ENCODE results near the gene CHAT.

CHAT gene

DNA sequence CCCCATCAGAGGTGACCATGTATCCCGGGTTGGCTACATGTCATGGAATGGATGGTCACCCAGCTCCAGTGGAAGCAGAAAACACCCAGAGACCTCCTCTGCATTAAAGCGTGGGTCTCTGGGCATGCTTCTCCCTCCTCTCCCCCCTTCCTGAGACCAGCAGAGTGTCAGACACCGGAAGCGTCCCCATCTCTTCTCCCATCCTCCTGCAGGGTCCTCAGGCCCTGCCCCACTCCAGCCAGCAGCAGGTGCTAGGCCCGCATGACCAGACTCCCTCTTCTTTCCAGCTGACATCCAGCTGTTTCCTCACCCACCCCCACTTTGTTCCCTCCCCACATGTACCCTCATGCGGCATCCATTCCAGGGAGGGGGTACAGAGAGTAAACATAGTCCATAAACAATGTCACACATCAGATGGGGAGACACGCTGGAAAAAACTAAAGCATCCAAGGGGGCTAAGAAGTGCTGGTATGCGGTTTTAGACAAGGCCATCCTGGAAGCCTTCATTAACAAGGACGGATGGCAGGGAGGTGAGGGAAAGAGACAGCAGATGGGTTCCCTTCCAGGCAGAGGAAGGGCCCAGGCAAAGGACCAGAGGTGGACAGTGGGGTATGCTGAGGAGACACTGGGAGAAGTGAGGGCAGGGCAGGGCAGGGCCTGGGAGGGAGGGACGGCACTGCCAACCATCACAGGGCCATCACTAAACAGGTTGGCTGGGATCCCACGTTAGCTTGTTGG, 16.2 kb upstream of the CHAT start:
- DNase-seq = no peak

DNA sequence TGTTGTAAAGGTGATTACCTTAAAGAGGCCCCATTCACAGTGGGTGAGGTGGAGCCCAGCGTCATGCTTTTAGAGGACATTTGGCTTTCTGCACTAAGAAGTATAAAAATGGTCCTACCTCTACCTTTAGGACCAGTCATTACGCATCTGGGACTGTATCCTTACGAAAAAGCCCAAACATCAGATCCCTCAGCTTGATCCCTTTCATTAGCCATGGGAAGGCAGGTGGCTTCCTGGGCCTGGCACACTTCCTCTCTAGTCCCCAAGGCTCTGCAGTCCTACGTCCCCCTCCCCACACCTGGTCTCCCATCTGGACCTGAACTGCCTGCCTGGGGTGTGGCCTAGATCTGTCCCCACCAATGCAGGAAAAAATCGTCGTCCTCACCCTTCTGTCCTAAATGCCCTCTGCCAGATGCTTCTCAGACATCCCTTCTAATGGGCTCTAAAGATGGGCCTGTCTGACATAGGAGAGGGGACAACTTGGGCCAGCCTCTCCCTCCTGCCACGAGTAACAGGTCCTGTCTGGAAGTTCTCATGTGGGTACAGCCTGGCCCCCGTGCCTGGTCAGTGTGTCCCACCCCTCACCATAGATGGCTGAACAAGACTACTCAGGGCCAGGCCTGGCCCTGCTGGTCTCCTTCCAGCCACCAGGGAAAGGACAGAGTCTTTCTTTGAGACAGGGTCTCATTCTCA, 15.5 kb upstream of the CHAT start:
- DNase-seq = no peak

DNA sequence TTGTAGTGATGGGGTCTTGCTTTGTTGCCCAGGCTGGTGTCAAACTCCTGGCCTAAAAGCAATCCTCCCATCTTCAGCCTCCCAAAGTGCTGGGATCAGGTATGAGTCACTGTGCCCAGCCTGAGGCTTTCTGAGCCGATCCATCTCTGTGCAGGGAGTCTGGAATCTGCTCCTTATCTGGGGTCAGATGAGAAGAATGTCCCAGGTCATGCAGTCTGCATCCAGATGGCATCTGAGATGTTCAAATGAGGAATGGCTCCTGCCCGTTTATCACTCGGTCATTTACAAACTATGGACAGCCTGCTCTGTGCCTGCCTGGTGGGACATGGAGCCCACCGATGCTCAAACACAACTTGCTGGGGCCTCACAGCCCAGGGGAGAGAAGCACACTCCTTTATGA, 14.9 kb upstream of the CHAT start:
- no peak for DNase-seq

DNA sequence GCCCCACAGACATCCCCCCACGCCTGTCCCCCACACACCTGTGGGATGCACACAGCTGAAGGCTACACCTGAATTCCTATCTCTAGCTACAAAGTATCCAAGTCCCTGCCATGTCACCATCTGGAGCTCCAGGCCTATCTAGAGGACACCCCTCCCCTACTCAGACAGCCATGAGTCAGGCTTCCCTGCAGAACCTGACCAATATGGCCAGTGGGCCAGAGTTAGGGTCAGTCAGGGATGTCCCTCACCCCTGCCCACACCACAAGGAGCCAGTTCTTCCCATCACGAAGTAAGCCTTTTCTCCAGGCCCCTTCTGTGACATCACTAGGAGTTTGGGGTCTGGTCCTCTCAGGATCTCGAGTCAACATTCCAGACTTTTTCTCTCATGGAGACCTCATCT, 14.3 kb upstream of the CHAT start:
- DNase-seq = no peak

DNA sequence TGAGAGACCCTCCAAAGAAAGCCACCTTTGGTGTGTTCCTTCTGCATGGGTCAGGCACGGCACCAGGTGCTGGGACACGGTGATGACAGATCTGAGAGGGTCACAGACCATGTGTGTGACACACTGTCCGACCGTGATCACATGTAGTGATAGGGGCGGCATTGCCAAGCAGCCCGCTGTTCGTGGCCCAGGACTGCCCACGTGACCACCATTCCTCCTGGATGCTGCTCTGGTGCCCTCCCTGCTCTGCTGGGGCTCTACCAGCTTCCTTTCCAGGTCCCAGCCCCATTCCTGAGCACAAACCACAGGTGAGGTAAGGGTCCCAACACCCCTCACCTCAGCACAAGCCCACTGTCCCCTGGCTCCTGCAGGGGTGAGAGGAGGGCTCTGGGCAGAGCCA, 13.8 kb upstream of the CHAT start:
- DNase-seq = no peak

DNA sequence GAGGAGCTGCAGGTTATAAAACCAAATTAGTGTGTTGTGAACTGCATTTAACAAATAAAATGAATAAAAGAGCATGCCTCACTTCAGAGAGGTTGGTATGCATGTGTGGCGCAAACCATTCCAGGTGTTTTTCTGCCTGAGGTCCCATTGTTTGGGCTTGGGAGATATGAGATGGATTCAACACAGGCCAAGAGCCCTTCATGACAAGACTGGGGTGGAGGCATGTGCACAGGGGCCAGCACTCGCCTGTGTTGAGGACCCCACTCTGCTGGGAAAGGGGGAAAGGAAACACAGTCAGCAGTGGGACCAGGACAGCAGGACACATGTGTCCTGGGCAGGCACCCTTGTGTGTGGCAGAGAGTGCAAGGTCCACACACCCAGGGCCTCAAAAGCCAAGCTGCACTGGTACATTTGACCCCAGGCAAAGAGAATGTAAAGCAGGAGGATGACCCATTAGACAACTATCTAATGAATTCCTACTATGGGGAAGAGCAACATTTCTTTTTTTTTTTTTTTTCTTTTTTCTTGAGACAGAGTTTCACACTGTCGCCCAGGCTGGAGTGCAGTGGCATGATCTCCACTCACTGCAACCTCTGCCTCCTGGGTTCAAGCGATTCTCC, 12.9 kb upstream of the CHAT start:
- DNase-seq = no peak

DNA sequence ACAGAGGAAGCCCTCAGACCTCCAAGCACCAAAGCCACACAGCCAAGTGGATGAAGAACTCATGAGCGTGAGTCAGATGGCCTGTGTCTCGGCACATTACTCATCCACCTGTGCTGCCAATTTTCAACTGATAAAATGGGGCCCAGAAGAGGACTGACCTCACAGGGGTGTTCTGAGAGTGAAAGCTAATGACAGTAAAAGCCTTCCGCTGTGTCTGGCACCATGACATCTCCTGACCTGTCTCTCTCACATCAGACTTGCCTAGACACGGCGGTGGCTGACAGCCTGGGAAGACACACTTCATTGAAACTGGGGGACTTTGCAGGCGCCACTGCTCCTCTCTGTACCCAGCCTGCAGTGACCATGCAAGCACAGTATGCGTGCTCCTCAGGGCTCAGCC, 12.0 kb upstream of the CHAT start:
- DNase-seq = no peak

DNA sequence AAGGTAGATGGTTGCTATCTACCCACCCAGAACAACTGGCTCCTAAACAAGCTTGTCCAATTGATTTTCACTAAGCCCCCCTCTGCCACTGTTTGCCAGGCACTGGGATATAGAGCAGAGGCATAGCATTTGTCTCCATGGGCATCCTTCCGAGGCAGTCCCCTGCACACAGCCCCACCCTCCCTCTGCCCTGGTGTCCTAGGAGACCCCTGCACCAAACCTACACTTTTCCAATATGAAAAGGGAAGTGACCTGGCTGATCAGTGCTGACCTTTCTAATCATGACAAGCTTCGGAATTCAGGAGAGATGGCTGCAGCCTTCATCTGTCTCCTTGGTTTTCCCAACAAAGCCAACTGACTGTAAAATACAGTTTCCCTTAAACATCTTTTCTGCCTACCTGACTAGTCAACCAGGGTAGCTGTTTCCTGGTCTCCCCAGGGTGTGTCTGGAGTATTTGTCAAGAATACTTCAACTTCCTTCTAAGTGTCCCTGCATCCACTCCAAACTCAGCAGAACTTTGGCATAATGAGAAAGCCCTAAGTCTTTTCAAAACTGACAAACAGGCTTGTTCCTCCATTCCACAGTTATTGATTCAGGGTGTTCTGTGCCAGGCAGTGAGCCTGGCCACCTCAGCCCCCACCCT, 11.3 kb upstream of the CHAT start:
- no peak for DNase-seq

DNA sequence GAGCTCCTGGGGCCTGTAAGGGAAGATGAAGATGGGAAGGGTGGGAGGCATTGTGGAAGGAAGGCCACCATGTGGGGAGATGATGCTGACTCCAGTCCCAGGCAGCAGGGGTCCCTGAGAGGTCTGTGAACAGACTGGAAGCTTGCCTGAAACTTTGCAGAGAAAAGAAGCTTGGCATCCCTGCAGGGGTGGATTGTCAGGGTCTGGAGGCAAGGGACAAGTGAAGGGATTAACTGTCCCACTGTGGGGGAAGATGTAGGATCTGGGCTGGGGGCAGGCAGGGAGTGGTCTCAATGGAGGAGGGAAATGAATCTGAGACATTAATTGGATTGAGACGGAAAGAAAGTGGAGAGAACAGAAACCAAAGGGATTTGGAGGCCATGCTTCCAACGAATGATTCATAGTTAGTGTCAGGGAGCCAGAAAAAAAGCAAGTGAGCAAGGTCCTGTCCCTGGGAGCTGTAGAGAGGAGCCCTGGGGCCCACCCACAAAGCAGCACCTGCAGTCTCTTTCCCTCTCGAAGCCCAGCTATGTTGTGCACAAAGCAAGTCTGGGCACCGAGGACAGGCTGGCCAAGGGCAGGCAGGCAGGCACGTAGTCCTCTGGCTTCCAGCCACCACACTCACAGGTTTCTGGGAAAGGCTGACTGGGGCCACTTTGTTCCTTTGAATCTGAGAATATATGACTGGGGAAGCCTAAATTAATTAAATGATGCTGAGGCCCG, 8.5 kb upstream of the CHAT start:
- no peak for DNase-seq

DNA sequence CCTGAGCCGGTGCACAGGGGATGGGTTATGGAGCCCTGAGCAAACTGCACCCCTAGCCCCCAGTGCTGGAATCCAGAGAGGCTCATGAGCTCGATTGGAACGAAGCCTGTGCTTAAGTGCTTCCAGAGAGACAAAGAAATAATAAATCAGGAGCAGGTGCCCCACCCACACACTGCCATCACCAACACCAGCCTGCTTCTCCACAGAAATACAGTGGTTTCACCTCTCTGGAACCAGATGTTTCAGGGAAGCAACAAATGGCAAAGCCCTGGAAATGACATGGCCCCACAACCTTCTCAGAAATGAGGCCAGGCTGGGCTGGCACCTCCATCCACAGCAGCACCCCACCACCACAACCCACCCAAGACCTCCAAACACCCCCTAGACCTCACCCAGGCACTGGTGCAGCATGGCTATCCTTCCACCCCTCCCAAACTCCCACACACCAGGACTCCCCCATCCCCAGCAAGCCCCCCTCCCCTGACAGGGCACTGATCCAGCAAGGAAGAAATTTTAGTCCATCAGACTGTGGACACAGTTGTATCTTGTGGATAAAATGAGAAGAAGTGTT, 7.8 kb upstream of the CHAT start:
- no peak for DNase-seq

DNA sequence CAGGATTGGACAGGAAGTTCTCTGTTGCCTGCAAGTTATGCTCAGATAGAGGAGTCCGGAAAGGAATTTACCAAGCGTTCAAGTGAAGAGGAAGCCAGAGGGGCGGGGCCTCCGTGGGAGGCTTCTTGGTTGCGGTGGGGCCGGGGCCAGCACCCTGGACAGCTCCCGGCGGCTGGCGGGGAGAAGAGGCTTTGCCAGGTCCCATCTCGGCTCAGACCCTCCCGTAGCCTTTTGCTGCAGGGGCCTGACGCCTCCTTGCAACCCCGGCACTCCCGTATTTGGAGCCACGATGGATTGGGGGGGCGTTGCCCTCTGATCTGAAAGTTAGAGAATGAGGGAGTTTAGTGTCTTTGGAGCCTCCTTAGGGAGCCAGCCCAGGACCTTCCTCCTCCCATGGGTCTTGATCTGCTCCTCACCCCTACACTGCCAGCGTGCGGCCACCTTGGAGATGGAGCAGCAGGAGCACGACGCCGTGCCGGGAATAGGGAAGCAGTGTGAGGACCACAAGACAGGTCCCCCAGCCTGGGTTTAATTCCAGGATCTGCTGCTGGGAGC, 6.8 kb upstream of the CHAT start:
- peak; percentile 79 for DNase-seq

DNA sequence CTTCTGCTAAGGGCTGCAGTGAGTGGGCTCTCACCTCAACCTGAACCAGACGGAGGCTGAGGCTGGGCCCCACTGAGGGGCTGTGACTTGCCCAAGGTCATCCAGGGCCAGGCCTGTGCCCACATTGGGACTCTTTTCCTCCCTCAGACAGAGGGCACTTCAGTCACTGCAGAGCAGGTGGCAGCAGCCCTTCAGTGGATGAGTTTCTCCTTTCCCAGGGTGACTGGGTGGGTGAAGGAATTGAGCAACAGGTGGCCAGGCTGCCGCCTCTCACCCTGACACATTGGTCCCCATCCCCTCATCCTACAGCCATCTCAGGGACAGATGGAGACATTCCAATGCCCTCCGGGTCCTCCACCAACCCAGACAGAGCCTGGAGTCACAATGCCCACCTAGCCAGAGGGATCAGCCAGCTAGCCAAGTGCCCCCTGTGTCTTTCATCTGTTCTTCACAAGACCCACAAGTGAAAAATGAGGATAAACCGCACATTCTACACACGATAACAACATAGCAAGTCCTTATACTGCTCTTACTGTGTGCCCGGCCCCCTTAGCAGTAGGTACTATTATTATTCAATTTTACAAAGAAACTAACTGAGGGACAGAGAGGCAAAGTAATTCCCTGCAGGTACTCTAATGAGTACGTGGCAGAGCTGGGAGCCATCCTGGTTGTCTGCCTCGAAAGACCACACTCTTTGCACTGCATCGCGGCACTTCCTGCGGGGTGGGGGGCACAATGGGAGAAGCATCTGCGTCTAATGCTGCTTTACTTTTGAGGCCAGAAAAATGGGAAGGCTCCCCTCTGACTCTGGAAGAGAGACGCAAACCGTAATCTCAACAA, 5.5 kb upstream of the CHAT start:
- DNase-seq = no peak

DNA sequence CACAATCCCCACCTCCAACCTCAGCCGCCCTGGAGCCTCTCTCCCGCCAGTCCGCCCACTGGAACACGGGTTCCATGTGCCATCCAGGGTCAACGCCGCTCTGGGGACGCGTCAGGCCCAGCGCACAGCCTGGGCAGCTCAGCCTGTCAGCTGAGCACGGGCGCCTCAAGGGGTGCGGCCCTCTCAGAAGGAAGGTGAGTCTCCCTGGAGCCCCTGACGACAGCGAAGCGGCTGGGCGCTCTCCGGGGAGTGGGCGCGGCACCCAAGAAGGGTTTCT, 4.9 kb upstream of the CHAT start:
- DNase-seq = no peak

DNA sequence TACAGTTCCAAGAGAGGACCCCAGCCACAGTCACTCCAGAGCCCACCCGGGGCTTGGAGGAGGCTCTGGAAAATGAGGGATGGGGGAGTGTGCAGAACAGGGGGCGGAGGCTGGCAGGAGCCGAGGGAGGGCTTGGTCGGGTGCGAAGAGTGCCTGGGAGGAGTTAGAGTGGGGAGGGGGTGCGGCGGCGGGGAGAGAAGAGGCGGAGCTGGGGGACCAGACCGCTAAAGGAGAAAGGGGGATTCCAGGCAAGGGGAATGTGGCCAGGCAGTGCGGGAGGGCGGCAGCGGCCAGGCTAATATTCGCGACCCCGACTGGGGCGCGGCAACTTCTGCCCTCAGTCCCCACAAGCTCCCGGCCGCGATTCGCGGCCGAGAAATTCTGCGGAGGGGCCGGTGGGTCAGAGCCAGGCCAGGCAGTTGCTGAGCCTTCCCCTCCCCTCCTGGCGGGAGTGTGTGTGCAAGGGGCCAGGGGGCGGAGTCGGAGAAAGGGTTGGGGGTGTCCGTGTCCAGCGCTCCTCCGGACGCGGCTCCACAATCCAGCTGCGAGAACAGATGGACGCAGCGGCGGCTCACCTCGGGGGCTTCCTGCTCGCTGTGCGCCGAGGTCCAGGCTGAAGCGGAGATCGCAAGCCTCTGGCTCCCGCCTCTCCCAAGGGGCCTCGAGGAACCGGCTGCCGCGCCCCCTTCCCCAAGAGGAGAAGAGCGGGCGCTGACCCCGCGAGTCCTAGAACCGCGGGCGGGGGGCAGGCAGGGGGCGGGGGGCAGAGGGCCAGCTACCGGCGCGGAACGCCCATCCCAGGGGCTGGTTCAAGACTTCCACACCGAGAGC, 4.3 kb upstream of the CHAT start:
- DNase-seq = no peak

DNA sequence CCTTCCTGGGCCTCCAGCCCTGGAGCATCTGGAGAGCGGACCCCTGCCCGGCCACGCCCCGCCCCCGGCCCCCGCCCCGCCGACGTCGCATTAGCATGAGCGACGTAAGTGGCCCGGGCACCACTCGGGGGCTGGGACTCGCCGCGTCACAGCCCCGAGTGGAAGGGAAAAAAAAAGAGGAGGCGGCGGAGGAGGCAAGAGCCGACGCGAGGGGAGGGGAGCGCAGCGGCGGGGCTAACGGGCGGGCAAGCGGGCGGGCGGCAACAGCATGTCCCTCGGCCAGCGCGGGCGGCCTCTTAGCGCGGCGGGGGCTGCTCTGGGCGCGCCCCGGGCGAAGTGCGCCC, 3.8 kb upstream of the CHAT start, which contains the start of gene SLC18A3:
Gene SLC18A3 (plus strand): TSS at position 197 of the 344 bp plus-strand sequence. CDS start 431 bp downstream, outside the sequence.
- no peak for DNase-seq

DNA sequence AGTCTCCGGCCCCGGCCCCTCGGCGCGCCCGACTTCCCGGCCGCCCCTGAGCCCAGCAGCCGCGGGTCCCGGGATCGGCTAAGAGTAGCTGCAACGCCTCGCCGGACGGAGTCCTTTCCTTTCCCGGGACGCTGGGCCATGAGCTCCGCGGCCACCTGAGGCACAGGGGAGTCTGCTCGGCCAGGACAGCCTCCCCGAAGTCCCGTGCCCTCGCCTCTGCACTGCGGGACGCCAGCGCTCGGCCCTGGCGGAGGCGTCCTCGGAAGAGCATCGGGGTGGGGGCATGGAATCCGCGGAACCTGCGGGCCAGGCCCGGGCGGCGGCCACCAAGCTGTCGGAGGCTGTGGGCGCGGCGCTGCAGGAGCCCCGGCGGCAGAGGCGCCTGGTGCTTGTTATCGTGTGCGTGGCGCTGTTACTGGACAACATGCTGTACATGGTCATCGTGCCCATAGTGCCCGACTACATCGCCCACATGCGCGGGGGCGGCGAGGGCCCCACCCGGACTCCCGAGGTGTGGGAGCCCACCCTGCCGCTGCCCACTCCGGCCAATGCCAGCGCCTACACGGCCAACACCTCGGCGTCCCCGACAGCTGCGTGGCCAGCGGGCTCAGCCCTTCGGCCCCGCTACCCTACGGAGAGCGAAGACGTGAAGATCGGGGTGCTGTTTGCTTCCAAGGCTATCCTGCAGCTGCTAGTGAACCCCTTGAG, 3.2 kb upstream of the CHAT start:
- no peak for DNase-seq

DNA sequence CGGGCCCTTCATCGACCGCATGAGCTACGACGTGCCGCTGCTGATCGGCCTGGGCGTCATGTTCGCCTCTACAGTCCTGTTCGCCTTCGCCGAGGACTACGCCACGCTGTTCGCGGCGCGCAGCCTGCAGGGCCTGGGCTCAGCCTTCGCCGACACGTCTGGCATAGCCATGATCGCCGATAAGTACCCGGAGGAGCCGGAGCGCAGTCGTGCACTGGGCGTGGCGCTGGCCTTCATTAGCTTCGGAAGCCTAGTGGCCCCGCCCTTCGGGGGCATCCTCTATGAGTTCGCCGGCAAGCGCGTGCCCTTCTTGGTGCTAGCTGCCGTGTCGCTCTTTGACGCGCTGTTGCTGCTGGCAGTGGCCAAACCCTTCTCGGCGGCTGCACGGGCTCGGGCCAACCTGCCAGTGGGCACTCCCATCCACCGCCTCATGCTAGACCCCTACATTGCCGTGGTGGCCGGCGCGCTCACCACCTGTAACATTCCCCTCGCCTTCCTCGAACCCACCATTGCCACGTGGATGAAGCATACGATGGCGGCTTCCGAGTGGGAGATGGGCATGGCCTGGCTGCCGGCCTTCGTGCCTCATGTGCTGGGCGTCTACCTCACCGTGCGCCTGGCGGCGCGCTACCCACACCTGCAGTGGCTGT, 2.5 kb upstream of the CHAT start:
- no peak for DNase-seq

DNA sequence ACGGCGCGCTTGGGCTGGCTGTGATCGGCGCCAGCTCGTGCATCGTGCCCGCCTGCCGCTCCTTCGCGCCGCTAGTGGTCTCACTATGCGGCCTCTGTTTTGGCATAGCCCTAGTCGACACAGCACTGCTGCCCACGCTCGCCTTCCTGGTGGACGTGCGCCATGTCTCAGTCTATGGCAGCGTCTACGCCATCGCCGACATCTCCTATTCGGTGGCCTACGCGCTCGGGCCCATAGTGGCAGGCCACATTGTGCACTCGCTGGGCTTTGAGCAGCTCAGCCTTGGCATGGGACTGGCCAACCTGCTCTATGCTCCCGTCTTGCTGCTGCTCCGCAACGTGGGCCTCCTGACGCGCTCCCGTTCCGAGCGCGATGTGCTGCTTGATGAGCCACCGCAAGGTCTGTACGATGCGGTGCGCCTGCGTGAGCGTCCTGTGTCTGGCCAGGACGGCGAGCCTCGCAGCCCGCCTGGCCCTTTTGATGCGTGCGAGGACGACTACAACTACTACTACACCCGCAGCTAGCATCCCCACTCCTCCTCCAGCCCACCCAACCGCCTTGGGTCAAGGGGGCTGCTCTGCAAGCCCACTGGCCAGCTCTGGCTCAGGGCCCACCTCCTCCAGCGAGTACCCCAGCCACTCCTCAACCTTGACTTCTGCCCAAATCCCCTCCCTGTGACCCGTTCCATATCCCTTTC, 1.9 kb upstream of the CHAT start:
- no peak for DNase-seq
